NCI-H2029 treated with DMSO at 0.1 percent for 48 hours (cell line): Measurements from ENCODE around the gene NFKBIB.
"Not testable (repeated sequence)": the region's sequence is repeated elsewhere in the genome, so short reads cannot be mapped to it uniquely, and the experiment has no call there.

ENCODE experiments used
- DNase-seq: peaks from one replicate; lab custom pipeline; 2025; lab: John Stamatoyannopoulos, UW

The NFKBIB gene

GRCh38 chr19:38928391-38929001 is 28.7 kb downstream of the NFKBIB start:
- no peak for DNase-seq

GRCh38 chr19:38929929-38930775 is 30.4 kb downstream of the NFKBIB start, which contains the start of gene SARS2:
Gene SARS2, minus strand, starts transcription at chr19:38930763. Its CDS starts 27 bp downstream, at chr19:38930736.
- peak; percentile 90 for DNase-seq

DNA sequence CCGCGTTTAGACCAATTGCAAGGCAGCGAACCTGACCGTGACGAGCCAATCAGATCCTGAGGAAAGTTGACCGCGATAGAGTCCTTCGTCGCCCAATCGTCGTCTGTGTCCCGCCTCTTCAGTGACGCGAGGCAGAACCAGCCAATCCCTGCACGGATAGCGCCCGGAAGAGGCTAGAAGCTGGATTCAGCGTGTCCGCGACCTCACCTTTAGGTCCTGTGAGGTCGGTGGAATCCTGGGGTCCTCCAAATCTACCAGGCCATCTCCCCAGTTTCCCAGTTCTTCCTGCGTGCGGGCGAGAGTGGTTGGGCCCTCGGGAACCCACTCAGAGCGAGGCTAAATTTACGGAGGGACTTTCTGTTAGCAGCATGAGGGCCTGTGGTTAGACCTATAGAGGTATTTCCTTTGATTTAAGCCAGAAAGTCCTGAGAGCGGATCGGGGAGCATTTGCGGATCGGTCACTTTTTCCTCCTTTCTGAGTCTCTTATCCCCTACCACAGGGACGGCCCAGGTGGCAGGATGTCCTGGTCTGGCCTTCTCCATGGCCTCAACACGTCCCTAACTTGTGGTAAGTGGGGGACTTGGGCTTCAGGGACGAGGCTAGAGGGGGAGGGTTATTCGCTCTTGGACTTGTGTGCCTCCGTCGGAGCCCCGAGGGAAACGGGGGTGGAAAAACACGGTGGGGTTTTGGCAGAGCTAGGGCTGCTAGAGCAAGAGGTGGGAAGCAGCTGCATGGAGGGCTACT is 31.2 kb downstream of the NFKBIB start, which contains the start of gene MRPS12:
Gene MRPS12 (plus strand): TSS at position 169 of the 745 bp plus-strand sequence. CDS start 351 bp downstream, at position 520.
- DNase-seq: peak; percentile 95

DNA sequence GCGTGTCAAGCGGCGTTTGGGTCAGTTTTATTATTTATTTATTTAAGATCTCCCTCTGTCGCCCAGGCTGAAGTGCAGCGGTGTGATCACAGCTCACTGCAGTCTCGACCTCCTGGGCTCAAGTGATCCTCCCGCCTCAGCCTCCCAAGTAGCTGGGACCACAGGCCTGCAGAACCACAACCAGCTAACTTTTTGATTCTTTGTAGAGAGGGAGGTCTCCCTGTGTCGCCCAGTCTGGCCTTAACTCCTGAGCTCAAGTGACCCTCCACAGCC is 31.7 kb downstream of the NFKBIB start:
- DNase-seq: no peak

DNA sequence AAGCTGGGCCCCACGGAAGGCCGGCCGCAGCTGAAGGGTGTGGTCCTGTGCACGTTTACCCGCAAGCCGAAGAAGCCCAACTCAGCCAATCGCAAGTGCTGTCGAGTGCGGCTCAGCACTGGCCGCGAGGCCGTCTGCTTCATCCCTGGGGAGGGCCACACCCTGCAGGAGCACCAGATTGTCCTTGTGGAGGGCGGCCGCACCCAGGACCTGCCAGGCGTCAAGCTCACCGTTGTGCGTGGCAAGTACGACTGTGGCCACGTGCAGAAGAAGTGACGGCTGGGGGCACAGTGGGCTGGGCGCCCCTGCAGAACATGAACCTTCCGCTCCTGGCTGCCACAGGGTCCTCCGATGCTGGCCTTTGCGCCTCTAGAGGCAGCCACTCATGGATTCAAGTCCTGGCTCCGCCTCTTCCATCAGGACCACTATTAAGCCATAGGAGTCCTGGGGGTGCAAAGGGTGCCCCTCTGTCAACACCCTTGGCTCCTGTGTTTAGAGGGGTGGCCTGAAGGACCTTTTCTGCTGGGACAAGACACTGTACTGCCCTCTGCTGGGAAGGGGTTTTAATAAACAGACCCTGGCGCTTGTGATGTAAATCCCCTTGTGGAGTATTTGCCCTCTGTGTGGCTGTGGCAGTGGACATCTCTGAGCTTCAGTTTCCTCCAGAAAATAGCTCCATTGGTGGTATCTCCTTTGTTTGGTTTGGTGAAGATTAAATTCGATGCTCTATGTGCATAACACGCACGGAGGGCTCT is 32.8 kb downstream of the NFKBIB start:
- DNase-seq: no peak

DNA sequence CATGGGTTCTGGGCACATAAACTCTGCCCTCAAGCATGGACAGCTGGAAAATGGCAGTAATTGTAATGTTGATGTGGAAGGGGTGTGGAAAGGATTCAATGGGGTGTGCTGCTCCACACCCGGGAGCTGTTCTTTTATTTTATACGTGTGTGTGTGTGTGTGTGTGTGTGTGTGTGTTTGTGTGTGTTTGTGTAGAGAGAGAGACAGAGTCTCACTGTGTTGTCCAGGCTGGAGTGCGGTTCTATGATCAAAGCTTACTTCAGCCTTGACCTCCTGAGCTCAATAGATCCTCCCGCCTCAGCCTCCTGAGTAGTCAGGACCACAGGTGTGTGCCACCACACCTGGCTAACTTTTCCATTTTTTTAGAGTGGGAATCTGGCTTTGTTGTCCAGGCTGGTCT is 33.8 kb downstream of the NFKBIB start:
- no peak for DNase-seq

GRCh38 chr19:38939957-38940356 is 40.2 kb downstream of the NFKBIB start:
- no peak for DNase-seq

- DNase-seq: not testable (repeated sequence)
Observed at GRCh38 chr19:38941466-38941865, 41.7 kb downstream of the NFKBIB start.

DNA sequence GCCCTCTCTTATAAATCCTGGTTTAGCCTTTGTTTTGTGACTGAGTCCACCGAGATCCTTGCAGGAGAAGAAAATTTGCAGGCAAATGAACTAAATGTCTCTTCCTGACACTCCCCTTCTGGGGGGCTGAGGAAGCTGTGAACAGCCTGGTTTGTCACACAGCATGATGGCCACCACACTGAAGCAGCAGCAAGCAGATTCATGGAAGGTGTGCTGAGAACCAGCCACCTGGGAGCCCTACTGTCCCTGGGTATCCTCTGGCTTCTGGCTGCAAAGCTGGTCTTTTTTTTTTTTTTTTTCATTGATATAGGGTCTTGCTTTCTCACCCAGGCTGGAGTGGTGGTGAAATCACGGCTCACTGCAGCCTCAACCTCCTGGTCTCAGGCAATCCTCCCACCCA is 42.2 kb downstream of the NFKBIB start:
- DNase-seq: no peak

- DNase-seq: no peak
Observed at GRCh38 chr19:38942471-38943181, 42.9 kb downstream of the NFKBIB start.

- no peak for DNase-seq
Observed at GRCh38 chr19:38944981-38945506, 45.3 kb downstream of the NFKBIB start.

DNA sequence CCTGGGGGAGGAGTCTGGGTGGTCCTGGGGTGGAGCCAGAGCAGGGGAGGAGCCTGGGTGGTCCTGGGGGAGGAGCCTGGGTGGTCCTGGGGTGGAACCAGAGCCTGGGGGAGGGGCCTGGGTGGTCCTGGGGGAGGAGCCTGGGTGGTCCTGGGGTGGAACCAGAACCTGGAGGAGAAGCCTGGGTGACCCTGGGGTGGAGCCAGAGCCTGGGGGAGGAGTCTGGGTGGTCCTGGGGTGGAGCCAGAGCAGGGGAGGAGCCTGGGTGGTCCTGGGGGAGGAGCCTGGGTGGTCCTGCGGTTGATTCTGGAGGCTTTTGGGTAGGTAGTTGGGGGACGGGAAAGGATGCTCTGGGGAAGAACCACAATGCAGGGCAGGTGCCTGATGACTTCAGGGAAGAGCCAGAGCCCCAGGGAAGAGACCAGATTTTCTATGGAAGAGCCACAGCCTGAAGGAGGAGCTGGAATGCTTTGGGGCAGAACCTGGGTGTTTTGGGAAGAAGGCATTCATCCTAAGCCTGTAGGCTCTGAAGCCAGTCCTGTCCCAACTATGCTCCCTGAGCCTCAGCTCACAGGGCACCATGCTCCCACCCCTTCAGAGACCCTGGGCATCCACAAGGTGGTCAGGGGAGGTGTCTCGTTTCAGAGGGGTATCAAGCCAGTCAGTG is 45.9 kb downstream of the NFKBIB start:
- DNase-seq: no peak

GRCh38 chr19:38946229-38947010 is 46.7 kb downstream of the NFKBIB start:
- no peak for DNase-seq

DNA sequence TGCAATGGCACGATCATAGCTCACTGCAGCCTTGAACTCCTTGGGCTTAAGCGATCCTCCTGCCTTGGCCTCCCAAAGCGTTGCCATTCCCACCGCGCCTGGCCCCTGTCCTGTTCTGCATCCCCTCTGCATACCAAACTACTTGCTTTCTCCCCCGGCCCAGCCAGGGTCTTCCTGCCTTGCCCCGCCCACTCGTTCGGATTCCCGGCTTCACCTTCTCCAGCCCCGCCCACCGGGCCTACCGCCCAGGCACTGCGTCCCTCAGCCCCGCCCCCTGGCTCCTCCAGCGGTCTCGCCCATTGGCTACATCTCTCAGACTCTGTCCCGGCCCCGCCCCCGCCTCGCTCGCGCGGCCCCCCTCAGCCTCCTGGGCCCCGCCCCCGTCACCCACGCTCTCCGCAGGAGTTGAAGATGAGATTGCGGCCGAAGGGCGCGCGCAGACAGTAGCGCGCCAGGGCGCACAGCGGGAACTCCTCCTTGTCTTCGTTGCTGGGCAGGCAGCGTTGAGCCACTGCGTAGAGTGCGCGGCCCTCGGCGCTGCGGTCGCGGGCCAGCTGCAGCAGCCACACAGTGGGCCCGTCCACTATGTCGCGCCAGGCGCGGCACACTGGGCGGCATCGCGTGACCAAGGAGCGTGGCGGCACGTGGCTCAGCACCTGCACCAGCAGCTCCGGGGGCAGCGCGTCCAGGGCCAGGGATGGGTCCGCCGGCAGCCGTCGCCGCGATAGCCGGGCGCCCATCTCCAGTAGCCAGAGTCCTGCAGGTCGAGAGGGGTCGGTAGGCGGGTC is 50.0 kb downstream of the NFKBIB start:
- peak; percentile 57 for DNase-seq

- DNase-seq: no peak
Observed at GRCh38 chr19:38951187-38951586, 51.4 kb downstream of the NFKBIB start.

DNA sequence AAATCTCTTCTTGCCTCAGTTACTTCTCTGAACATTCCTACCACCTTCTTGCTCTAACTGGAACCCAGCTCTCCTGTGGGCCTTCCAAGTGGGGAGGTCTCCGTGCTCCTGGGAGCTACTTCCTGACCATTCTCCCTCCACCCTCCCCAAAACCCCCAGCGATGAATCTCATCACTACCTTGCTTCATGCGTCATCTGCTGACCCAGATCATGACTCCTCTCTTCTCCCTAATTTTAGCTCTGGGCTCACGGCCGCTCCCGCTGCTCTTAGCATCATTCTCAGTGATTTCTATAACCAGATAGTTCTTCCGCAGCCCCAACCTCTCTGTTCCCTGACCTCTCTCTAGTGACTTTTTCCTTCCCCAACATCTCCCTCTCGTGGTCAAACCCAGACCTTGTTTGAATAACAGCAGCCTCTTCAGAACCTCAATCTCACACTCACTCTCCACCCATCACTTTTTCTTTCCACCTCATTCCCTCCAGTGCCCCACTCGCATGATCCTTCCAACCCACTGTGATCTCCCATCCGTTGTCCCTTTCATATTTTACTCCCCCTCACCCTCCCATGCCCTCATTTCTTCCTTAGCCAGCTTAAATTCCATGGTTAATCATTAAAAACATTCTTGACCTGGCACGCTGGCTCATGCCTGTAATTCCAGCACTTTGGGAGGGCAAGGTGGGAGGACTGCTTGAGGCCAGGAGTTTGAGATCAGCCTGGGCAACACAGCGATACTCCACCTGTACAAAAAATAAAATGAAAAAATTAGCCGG is 52.8 kb downstream of the NFKBIB start:
- peak; percentile 63 for DNase-seq

- DNase-seq: no peak
Observed at GRCh38 chr19:38953677-38954076, 53.9 kb downstream of the NFKBIB start.

- DNase-seq: no peak
Observed at GRCh38 chr19:38956264-38956663, 56.5 kb downstream of the NFKBIB start.
